GM23338 (cell line): ENCODE measurements around the gene ACTG2. TPM values are rescaled to one million over a fixed set of nuclear protein-coding genes. Genes with fewer than 3 reads are reported as not detected.

Source experiments
- ATAC-seq: fragments of 200-7000 bp; cut with Tn5 transposase; 3 replicates; pipeline ENCODE4 v1.9.1; 2020
- DNase-seq: peaks from one replicate; pipeline ENCODE4 v3.0.0-alpha.2; 2015; ENCODE audit warnings: low spot score
- H2AFZ ChIP-seq: fragments of 200-600 bp; sonication (generic); 2 replicates; pipeline ENCODE4 v1.8.0; 2016; ENCODE audit warnings: antibody characterized with exemption, mild to moderate bottlenecking, moderate library complexity
- H3F3A ChIP-seq: fragments of 200-600 bp; sonication (generic); replicated peaks from 2 replicates; pipeline ENCODE4 v1.8.0; 2017; ENCODE audit warnings: antibody characterized with exemption, mixed run types, low read depth
- H3K27ac ChIP-seq: fragments of 200-600 bp; sonication (generic); 2 replicates; pipeline ENCODE4 v1.6.1; 2016; ENCODE audit warnings: low read depth
- H3K27me3 ChIP-seq: fragments of 200-600 bp; sonication (generic); 2 replicates; pipeline ENCODE4 v1.8.0; 2016; ENCODE audit warnings: mild to moderate bottlenecking, mixed run types, moderate library complexity; ENCODE audit not compliant: insufficient read depth
- H3K36me3 ChIP-seq: fragments of 200-600 bp; sonication (generic); 2 replicates; pipeline ENCODE4 v1.8.0; 2016; ENCODE audit warnings: mild to moderate bottlenecking; ENCODE audit not compliant: insufficient read depth
- H3K4me1 ChIP-seq: fragments of 200-600 bp; sonication (generic); 2 replicates; pipeline ENCODE4 v1.8.0; 2016; ENCODE audit warnings: mild to moderate bottlenecking, moderate library complexity; ENCODE audit not compliant: insufficient read depth
- H3K4me2 ChIP-seq: fragments of 200-600 bp; sonication (generic); 2 replicates; pipeline ENCODE4 v1.7.1; 2017; ENCODE audit warnings: mixed run types
- H3K4me3 ChIP-seq: fragments of 200-600 bp; sonication (generic); 2 replicates; pipeline ENCODE4 v1.6.1; 2016; ENCODE audit warnings: mixed run types
- H3K79me2 ChIP-seq: fragments of 200-600 bp; sonication (generic); replicated peaks from 2 replicates; pipeline ENCODE4 v1.8.0; 2017; ENCODE audit warnings: mild to moderate bottlenecking; ENCODE audit not compliant: insufficient read depth
- H3K9me2 ChIP-seq: fragments of 200-600 bp; sonication (generic); 2 replicates; pipeline ENCODE4 v1.8.0; 2017; ENCODE audit not compliant: insufficient read depth
- H4K20me1 ChIP-seq: fragments of 200-600 bp; sonication (generic); replicated peaks from 2 replicates; pipeline ENCODE4 v1.8.0; 2017; ENCODE audit warnings: mild to moderate bottlenecking; ENCODE audit not compliant: insufficient read depth
- H3K27ac Mint-ChIP-seq: 2 replicates; pipeline ENCODE4 v1.8.0; 2020; ENCODE audit warnings: inconsistent platforms, mild to moderate bottlenecking, moderate library complexity, mixed read lengths
- H3K27me3 Mint-ChIP-seq: 3 replicates; pipeline ENCODE4 v1.8.0; 2022; ENCODE audit warnings: low read depth, mild to moderate bottlenecking, moderate library complexity, mixed read lengths, inconsistent platforms; ENCODE audit not compliant: insufficient read depth, poor library complexity
- H3K36me3 Mint-ChIP-seq: 3 replicates; pipeline ENCODE4 v1.8.0; 2021; ENCODE audit warnings: low read depth, mild to moderate bottlenecking, inconsistent platforms, moderate library complexity, mixed read lengths
- H3K4me1 Mint-ChIP-seq: 3 replicates; pipeline ENCODE4 v1.8.0; 2020; ENCODE audit warnings: mild to moderate bottlenecking, inconsistent platforms, mixed read lengths
- H3K4me3 Mint-ChIP-seq: 3 replicates; pipeline ENCODE4 v1.8.0; 2021; ENCODE audit warnings: moderate library complexity, mild to moderate bottlenecking, inconsistent platforms, mixed read lengths
- H3K9me3 Mint-ChIP-seq: 3 replicates; pipeline ENCODE4 v1.8.0; 2020; ENCODE audit warnings: moderate library complexity, mild to moderate bottlenecking, inconsistent platforms, mixed read lengths
- CREB1 ChIP-seq: fragments of 250-450 bp; sonication (Bioruptor Pico); IDR thresholded peaks from 2 replicates; pipeline ENCODE4 v1.5.0; 2020; ENCODE audit warnings: low read depth, mild to moderate bottlenecking, moderate library complexity
- polyA plus RNA-seq: library from polyadenylated mRNA; unstranded; fragments of >200 nt; fragmentation: Nextera tagmentation; extraction: Ambion mirVana; gene quantifications from 2 replicates; pipeline ENCODE4 v1.2.1, GENCODE V29; 2016
- total RNA-seq: library from RNA; depleted of rRNA; stranded (reverse); fragments of >200 nt; shearing (Covaris generic); gene quantifications from 2 replicates; pipeline ENCODE4 v1.2.3, GENCODE V29; 2014
- TF ChIP-seq, protein P1 (sequence below), 2 experiments: fragments of 200-600 bp in 1 of 2; sonication (generic) in 1 of 2; conservative IDR thresholded peaks; 2 replicates each; pipeline versions ENCODE4 v1.5.1 to v1.6.1; 2016 to 2017; ENCODE audit warnings: antibody characterized with exemption in 2 of 2, low read depth in 2 of 2, mild to moderate bottlenecking in 2 of 2, moderate library complexity in 1 of 2
- TF ChIP-seq, protein P2 (sequence below): IDR thresholded peaks from 2 replicates; pipeline ENCODE4 v1.6.1; 2016; ENCODE audit warnings: antibody characterized with exemption
- TF ChIP-seq, protein P3 (sequence below): fragments of 250-450 bp; sonication (Bioruptor Pico); IDR thresholded peaks from 2 replicates; pipeline ENCODE4 v1.5.0; 2020; ENCODE audit warnings: mild to moderate bottlenecking, moderate library complexity

ACTG2 gene
- total and polyA plus RNA-seq, 2 experiments from 2014 or later = 8.0 to 8.5 TPM

DNA sequence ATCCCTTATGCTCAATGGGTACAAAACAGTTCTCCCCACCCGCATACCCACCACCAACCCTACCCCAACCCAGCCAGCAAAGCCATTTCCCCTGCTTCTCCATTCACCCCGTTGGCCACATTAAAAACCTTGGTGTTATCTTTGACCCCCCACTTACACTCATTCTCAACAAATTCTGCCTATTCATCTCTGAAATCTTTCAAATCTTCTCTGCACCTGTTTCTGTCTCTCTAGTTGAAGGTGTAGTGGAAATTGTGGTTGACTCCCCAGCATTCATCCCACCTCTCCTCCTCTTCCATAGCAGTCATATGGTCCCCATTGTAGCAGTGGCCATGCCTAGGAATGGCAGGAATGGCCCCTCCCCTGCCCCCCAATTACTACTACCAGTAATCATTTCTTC is 71.4 kb downstream of the ACTG2 start:
- Mint-ChIP-seq H3K27ac (no peak overlapping the region), H3K4me3 (no peak overlapping the region), H3K27me3 (peaks cover 5% of the 10 kb centered on the region), H3K9me3 (no peaks in the 10 kb centered on the region; the same call in 1 of the 3 replicates), H3K4me1 (peaks cover 7% of the 10 kb centered on the region), H3K36me3 (peaks cover 6% of the 10 kb centered on the region)
- TF ChIP-seq, protein P1, sequence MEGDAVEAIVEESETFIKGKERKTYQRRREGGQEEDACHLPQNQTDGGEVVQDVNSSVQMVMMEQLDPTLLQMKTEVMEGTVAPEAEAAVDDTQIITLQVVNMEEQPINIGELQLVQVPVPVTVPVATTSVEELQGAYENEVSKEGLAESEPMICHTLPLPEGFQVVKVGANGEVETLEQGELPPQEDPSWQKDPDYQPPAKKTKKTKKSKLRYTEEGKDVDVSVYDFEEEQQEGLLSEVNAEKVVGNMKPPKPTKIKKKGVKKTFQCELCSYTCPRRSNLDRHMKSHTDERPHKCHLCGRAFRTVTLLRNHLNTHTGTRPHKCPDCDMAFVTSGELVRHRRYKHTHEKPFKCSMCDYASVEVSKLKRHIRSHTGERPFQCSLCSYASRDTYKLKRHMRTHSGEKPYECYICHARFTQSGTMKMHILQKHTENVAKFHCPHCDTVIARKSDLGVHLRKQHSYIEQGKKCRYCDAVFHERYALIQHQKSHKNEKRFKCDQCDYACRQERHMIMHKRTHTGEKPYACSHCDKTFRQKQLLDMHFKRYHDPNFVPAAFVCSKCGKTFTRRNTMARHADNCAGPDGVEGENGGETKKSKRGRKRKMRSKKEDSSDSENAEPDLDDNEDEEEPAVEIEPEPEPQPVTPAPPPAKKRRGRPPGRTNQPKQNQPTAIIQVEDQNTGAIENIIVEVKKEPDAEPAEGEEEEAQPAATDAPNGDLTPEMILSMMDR (conservative IDR thresholded peaks at IDR 0.05; ENCODE audit: low read depth in 2 of 2) = no peak
- TF ChIP-seq, protein P2, sequence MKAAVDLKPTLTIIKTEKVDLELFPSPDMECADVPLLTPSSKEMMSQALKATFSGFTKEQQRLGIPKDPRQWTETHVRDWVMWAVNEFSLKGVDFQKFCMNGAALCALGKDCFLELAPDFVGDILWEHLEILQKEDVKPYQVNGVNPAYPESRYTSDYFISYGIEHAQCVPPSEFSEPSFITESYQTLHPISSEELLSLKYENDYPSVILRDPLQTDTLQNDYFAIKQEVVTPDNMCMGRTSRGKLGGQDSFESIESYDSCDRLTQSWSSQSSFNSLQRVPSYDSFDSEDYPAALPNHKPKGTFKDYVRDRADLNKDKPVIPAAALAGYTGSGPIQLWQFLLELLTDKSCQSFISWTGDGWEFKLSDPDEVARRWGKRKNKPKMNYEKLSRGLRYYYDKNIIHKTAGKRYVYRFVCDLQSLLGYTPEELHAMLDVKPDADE = no peak
- no peak for TF ChIP-seq CREB1 (CRISPR knock-in tag)
- TF ChIP-seq, protein P3, sequence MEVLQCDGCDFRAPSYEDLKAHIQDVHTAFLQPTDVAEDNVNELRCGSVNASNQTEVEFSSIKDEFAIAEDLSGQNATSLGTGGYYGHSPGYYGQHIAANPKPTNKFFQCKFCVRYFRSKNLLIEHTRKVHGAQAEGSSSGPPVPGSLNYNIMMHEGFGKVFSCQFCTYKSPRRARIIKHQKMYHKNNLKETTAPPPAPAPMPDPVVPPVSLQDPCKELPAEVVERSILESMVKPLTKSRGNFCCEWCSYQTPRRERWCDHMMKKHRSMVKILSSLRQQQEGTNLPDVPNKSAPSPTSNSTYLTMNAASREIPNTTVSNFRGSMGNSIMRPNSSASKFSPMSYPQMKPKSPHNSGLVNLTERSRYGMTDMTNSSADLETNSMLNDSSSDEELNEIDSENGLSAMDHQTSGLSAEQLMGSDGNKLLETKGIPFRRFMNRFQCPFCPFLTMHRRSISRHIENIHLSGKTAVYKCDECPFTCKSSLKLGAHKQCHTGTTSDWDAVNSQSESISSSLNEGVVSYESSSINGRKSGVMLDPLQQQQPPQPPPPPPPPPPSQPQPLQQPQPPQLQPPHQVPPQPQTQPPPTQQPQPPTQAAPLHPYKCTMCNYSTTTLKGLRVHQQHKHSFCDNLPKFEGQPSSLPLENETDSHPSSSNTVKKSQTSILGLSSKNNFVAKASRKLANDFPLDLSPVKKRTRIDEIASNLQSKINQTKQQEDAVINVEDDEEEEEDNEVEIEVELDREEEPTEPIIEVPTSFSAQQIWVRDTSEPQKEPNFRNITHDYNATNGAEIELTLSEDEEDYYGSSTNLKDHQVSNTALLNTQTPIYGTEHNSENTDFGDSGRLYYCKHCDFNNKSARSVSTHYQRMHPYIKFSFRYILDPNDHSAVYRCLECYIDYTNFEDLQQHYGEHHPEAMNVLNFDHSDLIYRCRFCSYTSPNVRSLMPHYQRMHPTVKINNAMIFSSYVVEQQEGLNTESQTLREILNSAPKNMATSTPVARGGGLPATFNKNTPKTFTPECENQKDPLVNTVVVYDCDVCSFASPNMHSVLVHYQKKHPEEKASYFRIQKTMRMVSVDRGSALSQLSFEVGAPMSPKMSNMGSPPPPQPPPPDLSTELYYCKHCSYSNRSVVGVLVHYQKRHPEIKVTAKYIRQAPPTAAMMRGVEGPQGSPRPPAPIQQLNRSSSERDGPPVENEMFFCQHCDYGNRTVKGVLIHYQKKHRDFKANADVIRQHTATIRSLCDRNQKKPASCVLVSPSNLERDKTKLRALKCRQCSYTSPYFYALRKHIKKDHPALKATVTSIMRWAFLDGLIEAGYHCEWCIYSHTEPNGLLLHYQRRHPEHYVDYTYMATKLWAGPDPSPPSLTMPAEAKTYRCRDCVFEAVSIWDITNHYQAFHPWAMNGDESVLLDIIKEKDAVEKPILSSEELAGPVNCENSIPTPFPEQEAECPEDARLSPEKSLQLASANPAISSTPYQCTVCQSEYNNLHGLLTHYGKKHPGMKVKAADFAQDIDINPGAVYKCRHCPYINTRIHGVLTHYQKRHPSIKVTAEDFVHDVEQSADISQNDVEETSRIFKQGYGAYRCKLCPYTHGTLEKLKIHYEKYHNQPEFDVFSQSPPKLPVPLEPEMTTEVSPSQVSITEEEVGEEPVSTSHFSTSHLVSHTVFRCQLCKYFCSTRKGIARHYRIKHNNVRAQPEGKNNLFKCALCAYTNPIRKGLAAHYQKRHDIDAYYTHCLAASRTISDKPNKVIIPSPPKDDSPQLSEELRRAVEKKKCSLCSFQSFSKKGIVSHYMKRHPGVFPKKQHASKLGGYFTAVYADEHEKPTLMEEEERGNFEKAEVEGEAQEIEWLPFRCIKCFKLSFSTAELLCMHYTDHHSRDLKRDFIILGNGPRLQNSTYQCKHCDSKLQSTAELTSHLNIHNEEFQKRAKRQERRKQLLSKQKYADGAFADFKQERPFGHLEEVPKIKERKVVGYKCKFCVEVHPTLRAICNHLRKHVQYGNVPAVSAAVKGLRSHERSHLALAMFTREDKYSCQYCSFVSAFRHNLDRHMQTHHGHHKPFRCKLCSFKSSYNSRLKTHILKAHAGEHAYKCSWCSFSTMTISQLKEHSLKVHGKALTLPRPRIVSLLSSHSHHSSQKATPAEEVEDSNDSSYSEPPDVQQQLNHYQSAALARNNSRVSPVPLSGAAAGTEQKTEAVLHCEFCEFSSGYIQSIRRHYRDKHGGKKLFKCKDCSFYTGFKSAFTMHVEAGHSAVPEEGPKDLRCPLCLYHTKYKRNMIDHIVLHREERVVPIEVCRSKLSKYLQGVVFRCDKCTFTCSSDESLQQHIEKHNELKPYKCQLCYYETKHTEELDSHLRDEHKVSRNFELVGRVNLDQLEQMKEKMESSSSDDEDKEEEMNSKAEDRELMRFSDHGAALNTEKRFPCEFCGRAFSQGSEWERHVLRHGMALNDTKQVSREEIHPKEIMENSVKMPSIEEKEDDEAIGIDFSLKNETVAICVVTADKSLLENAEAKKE = no peak
- Histone ChIP-seq H3K27ac (no peak overlapping the region), H3K4me3 (no peak overlapping the region), H4K20me1 (no peaks in the 10 kb centered on the region), H3F3A (no peaks in the 10 kb centered on the region), H3K27me3 (no peaks in the 10 kb centered on the region), H3K79me2 (no peaks in the 10 kb centered on the region), H3K9me2 (peaks cover 3% of the 10 kb centered on the region; the same call in 1 of the 2 replicates), H2AFZ (no peak overlapping the region), H3K4me1 (no peaks in the 10 kb centered on the region), H3K36me3 (0 out of 2 replicates have a peak, but pooled peaks cover under 1% of the 10 kb centered on the region), H3K4me2 (no peak overlapping the region)
- DNase-seq (no peak), ATAC-seq (no peak)
